Fibroblast of villous mesenchyme (primary cell): Measurements from ENCODE around the gene DRICH1. TPM values are rescaled to one million over a fixed set of nuclear protein-coding genes. Genes with fewer than 3 reads are reported as not detected.
"Not testable (repeated sequence)": the region's sequence is repeated elsewhere in the genome, so short reads cannot be mapped to it uniquely, and the experiment has no call there.

Source experiments
- DNase-seq: peaks from one replicate; pipeline ENCODE4 v3.0.0-alpha.2; 2010; ENCODE audit warnings: low read depth
- H3K4me3 ChIP-seq: 2 replicates; pipeline ENCODE4 v1.5.1; 2011; ENCODE audit warnings: low read depth, mild to moderate bottlenecking, low read length
- CTCF ChIP-seq: IDR thresholded peaks from 2 replicates; pipeline ENCODE4 v1.5.1; 2012; ENCODE audit warnings: low read depth, mild to moderate bottlenecking, low read length; ENCODE audit not compliant: insufficient read depth
- total RNA-seq: library from RNA; depleted of rRNA; stranded (reverse); fragments of >200 nt; gene quantifications from 2 replicates; pipeline ENCODE4 v1.2.3, GENCODE V29; 2012

DRICH1 gene
- total RNA-seq, 1 donor: under 0.01 TPM

- DNase-seq: no peak
- no peak overlapping the region for H3K4me3 ChIP-seq
- no peak for TF ChIP-seq CTCF
These were observed 56.5 kb downstream of the DRICH1 start for GRCh38 chr22:23575601-23576000.

GRCh38 chr22:23574877-23575276, 57.2 kb downstream of the DRICH1 start:
- no peak for DNase-seq
- TF ChIP-seq CTCF: no peak

GRCh38 chr22:23574371-23574811, 57.7 kb downstream of the DRICH1 start:
- no peak for TF ChIP-seq CTCF
- no peak for DNase-seq

More at GRCh38 chr22:23574877-23575276, 57.2 kb downstream of the DRICH1 start:
- H3K4me3 ChIP-seq: no peak overlapping the region

GRCh38 chr22:23573701-23574235, 58.4 kb downstream of the DRICH1 start:
- DNase-seq, H3K4me3 ChIP-seq: not testable (repeated sequence)

More at GRCh38 chr22:23574371-23574811, 57.7 kb downstream of the DRICH1 start:
- no peak overlapping the region for H3K4me3 ChIP-seq

GRCh38 chr22:23573106-23573505, 59.0 kb downstream of the DRICH1 start:
- not testable (repeated sequence) for DNase-seq, H3K4me3 ChIP-seq

- no peak for TF ChIP-seq CTCF
- no peak for DNase-seq
- H3K4me3 ChIP-seq: no peak overlapping the region
These were observed 60.6 kb downstream of the DRICH1 start for GRCh38 chr22:23571486-23571885.

GRCh38 chr22:23570681-23571080, 61.4 kb downstream of the DRICH1 start:
- DNase-seq: no peak
- no peak overlapping the region for H3K4me3 ChIP-seq
- no peak for TF ChIP-seq CTCF

- no peak for DNase-seq
- H3K4me3 ChIP-seq: no peak overlapping the region
- no peak for TF ChIP-seq CTCF
These were observed 62.4 kb downstream of the DRICH1 start for GRCh38 chr22:23569716-23570115.
